ENCODE results near the gene NDUFAF4. TPM values are rescaled to one million over a fixed set of nuclear protein-coding genes. Genes with fewer than 3 reads are reported as not detected.
"Not testable (repeated sequence)": the region's sequence is repeated elsewhere in the genome, so short reads cannot be mapped to it uniquely, and the experiment has no call there.

The NDUFAF4 gene
- total RNA-seq, 6 donors from 2014 or later = 12.3 to 24.5 (median 17.4) TPM

GRCh38 chr6:96889146-96889545 is 8.5 kb downstream of the NDUFAF4 start:
- 0% methylated on average over 1 of the region's 1 CpG for WGBS, 2 donors
- no peak overlapping the region for H3K4me3 ChIP-seq
- DNase-seq (no peak), ATAC-seq (ENCODE audit: low FRiP score in 2 of 2) (no peak)
- no peak overlapping the region for H3K27ac ChIP-seq
- H3K27me3 ChIP-seq = no peaks in the 10 kb centered on the region
- peaks cover 5 to 42% (median 29%) of the 10 kb centered on the region in 4 donors for H3K36me3 ChIP-seq
- H3K4me1 ChIP-seq = no peaks in the 10 kb centered on the region
- no peaks in the 10 kb centered on the region for H3K9me3 ChIP-seq
- TF ChIP-seq POLR2A (IDR thresholded peaks at IDR 0.05) (no peak), POLR2AphosphoS5 (IDR thresholded peaks at IDR 0.05) (no peak), CTCF (IDR thresholded peaks at IDR 0.05) (no peak), EP300 (IDR thresholded peaks at IDR 0.05) (no peak)

- peaks cover 5 to 38% (median 27%) of the 10 kb centered on the region in 4 donors for H3K36me3 ChIP-seq
- H3K9me3 ChIP-seq = no peaks in the 10 kb centered on the region
- no peak for ATAC-seq (ENCODE audit: low FRiP score in 2 of 2)
- H3K4me3 ChIP-seq = no peak overlapping the region
- TF ChIP-seq POLR2A (IDR thresholded peaks at IDR 0.05) (no peak), POLR2AphosphoS5 (IDR thresholded peaks at IDR 0.05) (no peak), CTCF (IDR thresholded peaks at IDR 0.05) (no peak), EP300 (IDR thresholded peaks at IDR 0.05) (no peak)
- no peak overlapping the region for H3K27ac ChIP-seq
- H3K27me3 ChIP-seq = no peaks in the 10 kb centered on the region
- no peak for DNase-seq
- 88 to 93% methylated on average over 5 of the region's 5 CpGs for WGBS, 2 donors
- no peaks in the 10 kb centered on the region for H3K4me1 ChIP-seq
These were observed 8.9 kb downstream of the NDUFAF4 start for GRCh38 chr6:96888745-96889144.

- Histone ChIP-seq H3K36me3 (peaks cover 5 to 16% (median 9%) of the 10 kb centered on the region in 4 donors), H3K9me3 (no peaks in the 10 kb centered on the region), H3K27ac (no peak overlapping the region), H3K27me3 (no peaks in the 10 kb centered on the region), H3K4me1 (no peaks in the 10 kb centered on the region), H3K4me3 (no peak overlapping the region)
- no peak for DNase-seq
- ATAC-seq (ENCODE audit: low FRiP score in 2 of 2) = no peak
- WGBS, 2 donors = 60 to 70% methylated on average over 1 of the region's 1 CpG
- TF ChIP-seq EP300 (IDR thresholded peaks at IDR 0.05) (no peak), CTCF (IDR thresholded peaks at IDR 0.05) (no peak), POLR2AphosphoS5 (IDR thresholded peaks at IDR 0.05) (no peak), POLR2A (IDR thresholded peaks at IDR 0.05) (no peak)
These were observed 11.2 kb downstream of the NDUFAF4 start for GRCh38 chr6:96886519-96886918.

GRCh38 chr6:96885187-96885631 is 12.5 kb downstream of the NDUFAF4 start:
- not testable (repeated sequence) for H3K9me3 ChIP-seq; H3K4me1 ChIP-seq; ATAC-seq (ENCODE audit: low FRiP score in 2 of 2); DNase-seq; H3K27ac ChIP-seq; H3K27me3 ChIP-seq; H3K36me3 ChIP-seq
- WGBS, 2 donors = 55 to 61% methylated on average over 5 of the region's 5 CpGs
- H3K4me3 ChIP-seq = peak overlapping the region in 2 of 4 donors; percentile 8 to 23

- H3K4me3 ChIP-seq = no peak overlapping the region
- no peaks in the 10 kb centered on the region for H3K9me3 ChIP-seq
- H3K4me1 ChIP-seq = no peaks in the 10 kb centered on the region
- no peaks in the 10 kb centered on the region for H3K27me3 ChIP-seq
- no peak overlapping the region for H3K27ac ChIP-seq
- ATAC-seq (ENCODE audit: low FRiP score in 2 of 2) (no peak), DNase-seq (no peak)
- no peaks in the 10 kb centered on the region for H3K36me3 ChIP-seq
- TF ChIP-seq POLR2A (IDR thresholded peaks at IDR 0.05) (no peak), POLR2AphosphoS5 (IDR thresholded peaks at IDR 0.05) (no peak), EP300 (IDR thresholded peaks at IDR 0.05) (no peak), CTCF (IDR thresholded peaks at IDR 0.05) (no peak)
These were observed 19.5 kb downstream of the NDUFAF4 start for GRCh38 chr6:96878143-96878542.
